Transverse colon (tissue), 3 donors: ENCODE measurements around the gene LMF1.
"Not testable (repeated sequence)": the region's sequence is repeated elsewhere in the genome, so short reads cannot be mapped to it uniquely, and the experiment has no call there.

Source experiments
- EP300 ChIP-seq: sonication (generic); formaldehyde crosslinking; IDR thresholded peaks from one replicate; pipeline ENCODE4 v1.6.1; 2017; ENCODE audit warnings: antibody characterized with exemption, low read depth
- TF ChIP-seq, protein P1 (sequence below), 5 experiments: fragments of 200-600 bp in 3 of 5; fragments of 450-650 bp in 2 of 5; sonication (generic) in 3 of 5; IDR thresholded peaks; 1 replicate in 2 of 5; 2 replicates in 3 of 5; pipeline ENCODE4 v1.5.1; 2016 to 2017; ENCODE audit warnings: antibody characterized with exemption in 5 of 5, inconsistent platforms in 3 of 5, mild to moderate bottlenecking in 2 of 5, moderate library complexity in 1 of 5

DNA sequence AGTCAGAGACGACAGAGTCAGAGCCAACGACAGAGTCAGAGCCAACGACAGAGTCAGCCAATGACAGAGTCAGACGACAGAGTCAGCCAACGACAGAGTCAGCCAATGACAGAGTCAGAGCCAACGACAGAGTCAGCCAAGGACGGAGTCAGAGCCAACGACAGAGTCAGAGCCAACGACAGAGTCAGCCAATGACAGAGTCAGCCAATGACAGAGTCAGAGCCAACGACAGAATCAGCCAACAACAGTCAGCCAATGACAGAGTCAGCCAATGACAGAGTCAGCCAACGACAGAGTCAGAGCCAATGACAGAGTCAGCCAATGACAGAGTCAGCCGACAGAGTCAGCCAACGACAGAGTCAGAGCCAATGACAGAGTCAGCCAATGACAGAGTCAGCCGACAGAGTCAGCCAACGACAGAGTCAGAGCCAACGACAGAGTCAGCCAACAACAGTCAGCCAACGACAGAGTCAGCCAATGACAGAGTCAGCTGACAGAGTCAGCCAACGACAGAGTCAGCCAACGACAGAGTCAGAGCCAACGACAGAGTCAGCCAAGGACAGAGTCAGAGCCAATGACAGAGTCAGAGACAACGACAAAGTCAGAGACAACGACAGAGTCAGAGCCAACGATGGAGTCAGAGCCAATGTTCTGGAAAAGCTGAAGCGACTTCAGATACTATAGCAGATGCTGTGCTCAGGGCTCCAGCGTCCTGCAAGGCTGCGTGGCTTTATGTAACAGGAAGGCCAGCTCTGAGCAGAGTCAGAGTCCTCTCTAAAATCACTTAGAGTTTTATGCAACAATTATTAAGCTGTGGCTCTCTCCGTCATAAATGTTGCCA, 19.8 kb downstream of the LMF1 start:
- not testable (repeated sequence) for TF ChIP-seq EP300
- TF ChIP-seq, protein P1, sequence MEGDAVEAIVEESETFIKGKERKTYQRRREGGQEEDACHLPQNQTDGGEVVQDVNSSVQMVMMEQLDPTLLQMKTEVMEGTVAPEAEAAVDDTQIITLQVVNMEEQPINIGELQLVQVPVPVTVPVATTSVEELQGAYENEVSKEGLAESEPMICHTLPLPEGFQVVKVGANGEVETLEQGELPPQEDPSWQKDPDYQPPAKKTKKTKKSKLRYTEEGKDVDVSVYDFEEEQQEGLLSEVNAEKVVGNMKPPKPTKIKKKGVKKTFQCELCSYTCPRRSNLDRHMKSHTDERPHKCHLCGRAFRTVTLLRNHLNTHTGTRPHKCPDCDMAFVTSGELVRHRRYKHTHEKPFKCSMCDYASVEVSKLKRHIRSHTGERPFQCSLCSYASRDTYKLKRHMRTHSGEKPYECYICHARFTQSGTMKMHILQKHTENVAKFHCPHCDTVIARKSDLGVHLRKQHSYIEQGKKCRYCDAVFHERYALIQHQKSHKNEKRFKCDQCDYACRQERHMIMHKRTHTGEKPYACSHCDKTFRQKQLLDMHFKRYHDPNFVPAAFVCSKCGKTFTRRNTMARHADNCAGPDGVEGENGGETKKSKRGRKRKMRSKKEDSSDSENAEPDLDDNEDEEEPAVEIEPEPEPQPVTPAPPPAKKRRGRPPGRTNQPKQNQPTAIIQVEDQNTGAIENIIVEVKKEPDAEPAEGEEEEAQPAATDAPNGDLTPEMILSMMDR (IDR thresholded peaks at IDR 0.05): not testable (repeated sequence)
